Hepatocyte (in vitro differentiated cells): ENCODE measurements around the gene PNMA6F. TPM values are rescaled to one million over a fixed set of nuclear protein-coding genes. Genes with fewer than 3 reads are reported as not detected.
"Not testable (repeated sequence)": the region's sequence is repeated elsewhere in the genome, so short reads cannot be mapped to it uniquely, and the experiment has no call there.

Experiments
- DNase-seq: peaks from one replicate; pipeline ENCODE4 v3.0.0-alpha.2; 2016; ENCODE audit warnings: low spot score
- H2AFZ ChIP-seq: fragments of 200-600 bp; sonication (generic); 2 replicates; pipeline ENCODE4 v1.6.0; 2016; ENCODE audit warnings: antibody characterized with exemption, mild to moderate bottlenecking
- H3K27ac ChIP-seq: fragments of 200-600 bp; sonication (generic); 2 replicates; pipeline ENCODE4 v1.5.1; 2016; ENCODE audit warnings: mild to moderate bottlenecking
- H3K27me3 ChIP-seq: fragments of 200-600 bp; sonication (generic); 2 replicates; pipeline ENCODE4 v1.6.1; 2016
- H3K36me3 ChIP-seq: fragments of 200-600 bp; sonication (generic); replicated peaks from 2 replicates; pipeline ENCODE4 v1.5.1; 2016; ENCODE audit warnings: low read depth; ENCODE audit not compliant: insufficient read depth
- H3K4me1 ChIP-seq: fragments of 200-600 bp; sonication (generic); 2 replicates; pipeline ENCODE4 v1.5.1; 2016; ENCODE audit warnings: mild to moderate bottlenecking, moderate library complexity; ENCODE audit not compliant: insufficient read depth
- H3K4me2 ChIP-seq: fragments of 200-600 bp; sonication (generic); 2 replicates; pipeline ENCODE4 v1.6.0; 2016
- H3K4me3 ChIP-seq: fragments of 200-600 bp; sonication (generic); 2 replicates; pipeline ENCODE4 v1.5.1; 2016; ENCODE audit warnings: mild to moderate bottlenecking
- H3K79me2 ChIP-seq: fragments of 200-600 bp; sonication (generic); 2 replicates; pipeline ENCODE4 v1.6.0; 2017; ENCODE audit warnings: mild to moderate bottlenecking
- H3K9me2 ChIP-seq: fragments of 200-600 bp; sonication (generic); replicated peaks from 2 replicates; pipeline ENCODE4 v1.6.0; 2017; ENCODE audit warnings: mild to moderate bottlenecking; ENCODE audit not compliant: insufficient read depth
- H3K9me3 ChIP-seq: fragments of 200-600 bp; sonication (generic); 2 replicates; pipeline ENCODE4 v1.5.1; 2016; ENCODE audit warnings: low read depth, mild to moderate bottlenecking
- H4K20me1 ChIP-seq: fragments of 200-600 bp; sonication (generic); 2 replicates; pipeline ENCODE4 v1.6.0; 2016; ENCODE audit warnings: mild to moderate bottlenecking; ENCODE audit not compliant: insufficient read depth, poor library complexity, severe bottlenecking
- EZH2 ChIP-seq: fragments of 200-600 bp; sonication (generic); IDR thresholded peaks from 2 replicates; pipeline ENCODE4 v1.6.1; 2016; ENCODE audit warnings: antibody characterized with exemption, mild to moderate bottlenecking, borderline replicate concordance
- EZH2phosphoT487 ChIP-seq: fragments of 200-600 bp; sonication (generic); IDR thresholded peaks from one replicate; pipeline ENCODE4 v1.6.1; 2018; ENCODE audit warnings: antibody characterized with exemption, mild to moderate bottlenecking, low read depth, moderate library complexity; ENCODE audit not compliant: unreplicated experiment, severe bottlenecking
- WGBS: methylation state at CpG from one replicate; pipeline ENCODE4 v1.1.6; 2016; ENCODE audit warnings: low lambda C conversion rate; ENCODE audit errors: missing lambda C conversion rate; 5-methylcytosine and 5-hydroxymethylcytosine counted together
- polyA plus RNA-seq: library from polyadenylated mRNA; unstranded; fragments of >200 nt; fragmentation: Nextera tagmentation; extraction: Ambion mirVana; gene quantifications from 2 replicates; pipeline ENCODE4 v1.2.1, GENCODE V29; 2016
- total RNA-seq: library from RNA; depleted of rRNA; stranded (reverse); fragments of >200 nt; gene quantifications from 2 replicates; pipeline ENCODE4 v1.2.3, GENCODE V29; 2014
- TF ChIP-seq, protein P1 (sequence below): fragments of 200-600 bp; sonication (generic); IDR thresholded peaks from 2 replicates; pipeline ENCODE4 v1.5.1; 2016; ENCODE audit warnings: antibody characterized with exemption, mild to moderate bottlenecking; ENCODE audit not compliant: poor library complexity

The PNMA6F gene
- total and polyA plus RNA-seq, 2 experiments from 2014 or later: not detected

DNA sequence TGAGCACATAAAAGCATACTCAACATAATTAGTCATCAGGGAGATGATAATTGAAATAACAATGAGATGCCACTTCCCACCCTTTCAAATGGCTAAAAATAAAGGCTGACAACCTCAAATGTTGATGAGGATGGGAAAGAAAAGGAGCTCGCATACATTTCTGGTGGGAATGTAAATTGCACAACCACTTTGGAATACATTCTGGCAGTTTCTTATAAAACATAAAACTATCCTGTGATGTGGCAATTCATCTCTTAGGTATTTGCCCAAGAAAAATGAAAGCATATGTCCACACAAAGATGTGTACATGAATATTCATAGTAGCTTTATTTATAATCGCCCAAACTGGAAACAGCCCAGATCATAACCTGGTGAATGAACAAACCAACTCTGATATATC lies 11.7 kb upstream of the PNMA6F start:
- H3K4me1 ChIP-seq: peaks cover 6% of the 10 kb centered on the region
- 81% methylated on average over 2 of the region's 2 CpGs for WGBS
- DNase-seq: no peak
- H3K9me2 ChIP-seq: no peaks in the 10 kb centered on the region
- H3K4me3 ChIP-seq: no peak overlapping the region
- H3K79me2 ChIP-seq: peaks cover 23% of the 10 kb centered on the region
- peaks cover 2% of the 10 kb centered on the region for H4K20me1 ChIP-seq
- peak overlapping the region; percentile 22 for H3K27ac ChIP-seq
- peak overlapping the region; percentile 84 for H3K4me2 ChIP-seq
- TF ChIP-seq EZH2: no peak
- TF ChIP-seq, protein P1, sequence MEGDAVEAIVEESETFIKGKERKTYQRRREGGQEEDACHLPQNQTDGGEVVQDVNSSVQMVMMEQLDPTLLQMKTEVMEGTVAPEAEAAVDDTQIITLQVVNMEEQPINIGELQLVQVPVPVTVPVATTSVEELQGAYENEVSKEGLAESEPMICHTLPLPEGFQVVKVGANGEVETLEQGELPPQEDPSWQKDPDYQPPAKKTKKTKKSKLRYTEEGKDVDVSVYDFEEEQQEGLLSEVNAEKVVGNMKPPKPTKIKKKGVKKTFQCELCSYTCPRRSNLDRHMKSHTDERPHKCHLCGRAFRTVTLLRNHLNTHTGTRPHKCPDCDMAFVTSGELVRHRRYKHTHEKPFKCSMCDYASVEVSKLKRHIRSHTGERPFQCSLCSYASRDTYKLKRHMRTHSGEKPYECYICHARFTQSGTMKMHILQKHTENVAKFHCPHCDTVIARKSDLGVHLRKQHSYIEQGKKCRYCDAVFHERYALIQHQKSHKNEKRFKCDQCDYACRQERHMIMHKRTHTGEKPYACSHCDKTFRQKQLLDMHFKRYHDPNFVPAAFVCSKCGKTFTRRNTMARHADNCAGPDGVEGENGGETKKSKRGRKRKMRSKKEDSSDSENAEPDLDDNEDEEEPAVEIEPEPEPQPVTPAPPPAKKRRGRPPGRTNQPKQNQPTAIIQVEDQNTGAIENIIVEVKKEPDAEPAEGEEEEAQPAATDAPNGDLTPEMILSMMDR: no peak
- no peak for TF ChIP-seq EZH2phosphoT487
- no peaks in the 10 kb centered on the region for H3K9me3 ChIP-seq
- no peaks in the 10 kb centered on the region for H3K27me3 ChIP-seq
- H3K36me3 ChIP-seq: no peaks in the 10 kb centered on the region
- peak overlapping the region; percentile 40 for H2AFZ ChIP-seq

DNA sequence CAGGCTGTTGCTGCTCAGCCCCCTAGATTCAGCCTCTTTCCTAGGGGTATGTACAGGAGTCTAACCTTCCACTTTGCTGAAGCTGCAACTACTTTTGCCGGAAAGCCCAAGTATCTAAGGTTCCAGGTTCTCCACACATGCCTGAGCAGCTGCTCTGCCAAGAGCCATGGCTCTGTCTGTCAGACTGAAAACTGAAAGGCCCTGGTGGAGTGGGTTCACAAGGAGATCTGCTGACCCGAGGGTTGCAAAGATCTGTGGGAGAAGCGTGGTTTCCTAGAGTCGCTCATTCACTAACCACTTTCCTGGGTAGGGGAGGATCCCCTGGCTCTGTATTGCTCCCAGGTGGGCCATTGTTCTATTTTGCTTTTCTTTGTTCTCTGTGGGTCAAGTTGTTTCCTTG lies 6.0 kb upstream of the PNMA6F start:
- no peak for DNase-seq
- no peaks in the 10 kb centered on the region for H3K36me3 ChIP-seq
- no peaks in the 10 kb centered on the region for H3K4me1 ChIP-seq
- peaks cover 4% of the 10 kb centered on the region for H3K9me3 ChIP-seq
- no peak overlapping the region for H3K4me3 ChIP-seq
- no peaks in the 10 kb centered on the region for H3K27me3 ChIP-seq
- WGBS: 86% methylated on average over 4 of the region's 4 CpGs
- H3K4me2 ChIP-seq: no peak overlapping the region
- no peak for TF ChIP-seq EZH2
- TF ChIP-seq EZH2phosphoT487: no peak
- TF ChIP-seq, protein P1: no peak
- H3K9me2 ChIP-seq: no peaks in the 10 kb centered on the region
- no peak overlapping the region for H2AFZ ChIP-seq
- no peak overlapping the region for H3K27ac ChIP-seq
- no peaks in the 10 kb centered on the region for H3K79me2 ChIP-seq
- H4K20me1 ChIP-seq: no peaks in the 10 kb centered on the region

DNA sequence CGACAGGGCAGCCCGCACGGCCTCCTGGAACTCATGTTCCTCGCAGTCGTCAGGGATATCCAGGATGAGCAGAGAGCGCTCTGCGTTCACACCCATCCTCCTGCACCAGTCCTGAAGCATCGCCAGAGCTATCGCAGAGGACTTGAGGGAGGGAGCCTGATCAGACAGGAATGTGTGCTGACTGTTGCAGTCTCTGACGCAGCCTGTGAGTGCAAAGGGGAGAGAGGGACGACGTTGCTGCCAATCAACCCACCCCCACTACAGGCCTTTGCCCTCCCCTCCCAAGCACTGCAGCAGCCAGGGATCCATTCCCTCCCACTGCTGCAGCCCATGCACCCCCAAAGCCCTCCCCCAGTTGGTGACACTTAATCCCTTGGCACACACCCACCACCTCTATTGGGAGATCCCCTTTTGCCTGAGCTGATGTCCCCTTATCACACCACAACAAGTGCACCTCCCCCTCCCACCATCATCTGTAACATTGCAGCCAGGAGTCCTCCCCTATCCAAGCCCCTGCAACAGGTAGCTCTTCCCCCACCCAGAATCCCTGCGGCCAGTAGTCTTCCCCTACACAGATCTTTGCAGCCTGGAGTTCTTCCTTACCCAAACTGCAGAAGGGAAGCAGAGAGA lies 897 bp downstream of the PNMA6F start:
- WGBS: 58% methylated on average over 3 of the region's 13 CpGs
- no peak for TF ChIP-seq EZH2phosphoT487
- TF ChIP-seq, protein P1: no peak
- TF ChIP-seq EZH2: no peak

DNA sequence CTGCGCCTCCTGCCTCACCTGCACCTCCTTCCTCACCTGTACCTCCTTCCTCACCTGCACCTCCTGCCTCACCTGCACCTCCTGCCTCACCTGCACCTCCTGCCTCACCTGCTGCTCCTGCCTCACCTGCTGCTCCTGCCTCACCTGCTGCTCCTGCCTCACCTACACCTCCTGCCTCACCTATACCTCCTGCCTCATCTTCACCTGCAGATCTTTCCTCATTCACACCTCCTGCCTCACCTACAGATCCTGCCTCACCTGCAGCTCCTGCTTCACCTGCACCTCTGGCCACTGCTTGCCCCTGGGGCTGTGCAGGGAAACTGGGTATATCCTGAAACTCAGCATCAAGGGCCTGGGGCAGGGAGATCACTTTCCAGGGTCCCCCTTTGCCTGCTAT lies 1.5 kb downstream of the PNMA6F start:
- WGBS: 100% methylated on average over 1 of the region's 1 CpG
- DNase-seq, H3K9me2 ChIP-seq, H2AFZ ChIP-seq, H4K20me1 ChIP-seq, H3K36me3 ChIP-seq, H3K27ac ChIP-seq, H3K27me3 ChIP-seq, H3K4me2 ChIP-seq, H3K9me3 ChIP-seq, H3K79me2 ChIP-seq, H3K4me1 ChIP-seq, H3K4me3 ChIP-seq: not testable (repeated sequence)

More for the DNA sequence above, 897 bp downstream of the PNMA6F start:
- H3K36me3 ChIP-seq: no peaks in the 10 kb centered on the region
- no peaks in the 10 kb centered on the region for H3K27me3 ChIP-seq
- H2AFZ ChIP-seq: no peak overlapping the region
- no peaks in the 10 kb centered on the region for H3K4me1 ChIP-seq
- no peak overlapping the region for H3K27ac ChIP-seq
- no peaks in the 10 kb centered on the region for H4K20me1 ChIP-seq
- no peak overlapping the region for H3K4me2 ChIP-seq
- no peak overlapping the region for H3K4me3 ChIP-seq
- no peaks in the 10 kb centered on the region for H3K79me2 ChIP-seq
- no peak for DNase-seq
- H3K9me2 ChIP-seq: no peaks in the 10 kb centered on the region
- H3K9me3 ChIP-seq: no peaks in the 10 kb centered on the region
